Stimulated activated memory B cell treated with anti-CD40 and anti-IgM and Interleukin-4, amounts not matched to agents 10 μg/mL and 1 μg/mL and 100 μg/mL, for 72 hours (primary cell): ENCODE data around the gene HOXC6.

Source experiments
- ATAC-seq: fragments of 150-1000 bp; cut with Tn5 transposase; 2 replicates; pipeline ENCODE4 v1.10.0; 2021
- H3K27ac Mint-ChIP-seq: one replicate; pipeline ENCODE4 v1.8.0; 2022; ENCODE audit warnings: mild to moderate bottlenecking, mixed read lengths
- H3K27me3 Mint-ChIP-seq: one replicate; pipeline ENCODE4 v1.8.0; 2022; ENCODE audit warnings: mixed read lengths
- H3K36me3 Mint-ChIP-seq: one replicate; pipeline ENCODE4 v1.8.0; 2022; ENCODE audit warnings: mixed read lengths
- H3K4me1 Mint-ChIP-seq: one replicate; pipeline ENCODE4 v1.8.0; 2022; ENCODE audit warnings: mixed read lengths
- H3K4me3 Mint-ChIP-seq: one replicate; pipeline ENCODE4 v1.8.0; 2022; ENCODE audit warnings: mild to moderate bottlenecking, moderate library complexity, mixed read lengths
- H3K9me3 Mint-ChIP-seq: one replicate; pipeline ENCODE4 v1.8.0; 2022; ENCODE audit warnings: mixed read lengths

Gene HOXC6

DNA sequence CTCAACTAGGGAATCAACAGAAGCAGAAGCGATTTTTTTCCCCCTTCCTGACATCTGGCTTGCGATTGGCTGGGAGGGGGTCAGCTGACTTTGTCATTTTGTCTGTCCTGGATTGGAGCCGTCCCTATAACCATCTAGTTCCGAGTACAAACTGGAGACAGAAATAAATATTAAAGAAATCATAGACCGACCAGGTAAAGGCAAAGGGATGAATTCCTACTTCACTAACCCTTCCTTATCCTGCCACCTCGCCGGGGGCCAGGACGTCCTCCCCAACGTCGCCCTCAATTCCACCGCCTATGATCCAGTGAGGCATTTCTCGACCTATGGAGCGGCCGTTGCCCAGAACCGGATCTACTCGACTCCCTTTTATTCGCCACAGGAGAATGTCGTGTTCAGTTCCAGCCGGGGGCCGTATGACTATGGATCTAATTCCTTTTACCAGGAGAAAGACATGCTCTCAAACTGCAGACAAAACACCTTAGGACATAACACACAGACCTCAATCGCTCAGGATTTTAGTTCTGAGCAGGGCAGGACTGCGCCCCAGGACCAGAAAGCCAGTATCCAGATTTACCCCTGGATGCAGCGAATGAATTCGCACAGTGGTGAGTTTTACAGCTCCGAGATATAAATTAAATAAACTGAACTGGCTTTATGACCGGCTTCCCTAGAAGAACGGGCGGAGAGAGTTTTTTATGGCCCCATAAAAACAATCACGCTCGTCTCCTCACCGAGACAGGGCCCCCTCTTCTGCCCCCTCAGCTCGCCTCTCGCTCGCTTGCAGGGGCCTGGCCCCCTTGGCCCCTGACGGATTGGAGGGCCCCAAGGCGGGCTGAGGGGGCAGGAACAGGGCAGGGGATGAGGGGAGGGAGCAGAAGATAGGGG, at the start of gene HOXC6:
Gene HOXC6, plus strand, starts transcription at position 127 of the 888 bp plus-strand sequence. Its CDS starts 82 bp downstream, at position 209.
- Mint-ChIP-seq H3K4me1 (peaks cover 31% of the 10 kb centered on the region), H3K27ac (no peak within 1 kb of the TSS), H3K9me3 (no peaks in the 10 kb centered on the region), H3K36me3 (no peaks in the 10 kb centered on the region), H3K27me3 (peaks cover 94% of the 10 kb centered on the region), H3K4me3 (no peak within 1 kb of the TSS)
- no peak for ATAC-seq

GRCh38 chr12:53978477-53979356, 49.5 kb upstream of the HOXC6 start:
- Mint-ChIP-seq H3K27me3 (peaks cover 87% of the 10 kb centered on the region), H3K27ac (no peak overlapping the region), H3K9me3 (peaks cover 2% of the 10 kb centered on the region), H3K4me1 (peaks cover 13% of the 10 kb centered on the region), H3K36me3 (no peaks in the 10 kb centered on the region), H3K4me3 (no peak overlapping the region)
- no peak for ATAC-seq

DNA sequence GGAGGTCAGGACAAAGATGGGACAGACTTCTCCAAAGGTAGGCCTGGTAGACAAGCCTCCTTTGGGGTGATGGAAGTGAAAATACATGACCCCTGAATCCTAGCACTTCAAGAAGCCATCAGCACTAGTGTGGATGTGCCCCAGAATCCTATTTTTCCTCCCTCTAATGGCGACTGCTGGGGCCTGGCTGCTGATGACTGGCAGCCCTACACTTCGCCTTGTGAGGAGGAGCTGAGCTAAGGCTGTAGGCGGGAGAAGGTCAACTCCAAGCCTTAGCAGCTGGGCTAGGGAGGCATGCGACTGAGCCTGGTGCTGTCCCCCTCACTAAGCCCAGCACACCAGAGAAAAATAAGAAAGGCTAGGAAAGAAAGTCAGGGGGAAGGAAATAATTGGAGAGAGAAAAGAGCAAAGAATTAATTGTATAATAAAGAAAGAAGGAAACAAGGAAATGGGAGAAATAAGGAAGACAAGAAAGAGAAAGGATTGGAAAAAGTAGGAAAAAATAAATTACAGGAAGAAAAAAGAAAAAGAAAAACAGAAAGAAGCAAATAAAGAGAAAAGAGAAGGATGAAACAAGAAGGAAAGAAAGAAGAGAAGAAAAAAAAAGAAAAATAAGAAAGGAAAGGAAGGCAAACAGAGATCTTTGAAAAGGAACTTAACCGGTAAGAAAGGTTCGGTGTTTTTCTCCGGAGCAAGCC, 48.0 kb upstream of the HOXC6 start:
- Mint-ChIP-seq H3K36me3 (no peaks in the 10 kb centered on the region), H3K9me3 (peaks cover 2% of the 10 kb centered on the region), H3K27ac (no peak overlapping the region), H3K27me3 (peaks cover 100% of the 10 kb centered on the region), H3K4me1 (peaks cover 15% of the 10 kb centered on the region), H3K4me3 (no peak overlapping the region)
- ATAC-seq: no peak

GRCh38 chr12:53980802-53981496, 47.3 kb upstream of the HOXC6 start:
- no peak overlapping the region for H3K4me3 Mint-ChIP-seq
- no peak overlapping the region for H3K27ac Mint-ChIP-seq
- no peaks in the 10 kb centered on the region for H3K36me3 Mint-ChIP-seq
- H3K9me3 Mint-ChIP-seq: no peaks in the 10 kb centered on the region
- ATAC-seq: no peak
- peaks cover 16% of the 10 kb centered on the region for H3K4me1 Mint-ChIP-seq
- H3K27me3 Mint-ChIP-seq: peaks cover 100% of the 10 kb centered on the region

GRCh38 chr12:53981634-53982565, 46.3 kb upstream of the HOXC6 start:
- H3K27ac Mint-ChIP-seq: no peak overlapping the region
- H3K4me3 Mint-ChIP-seq: no peak overlapping the region
- H3K9me3 Mint-ChIP-seq: no peaks in the 10 kb centered on the region
- H3K36me3 Mint-ChIP-seq: no peaks in the 10 kb centered on the region
- no peak for ATAC-seq
- peaks cover 21% of the 10 kb centered on the region for H3K4me1 Mint-ChIP-seq
- peaks cover 100% of the 10 kb centered on the region for H3K27me3 Mint-ChIP-seq

GRCh38 chr12:53982648-53983567, 45.3 kb upstream of the HOXC6 start:
- Mint-ChIP-seq H3K27ac (no peak overlapping the region), H3K4me1 (peaks cover 21% of the 10 kb centered on the region), H3K9me3 (no peaks in the 10 kb centered on the region), H3K4me3 (no peak overlapping the region), H3K27me3 (peaks cover 100% of the 10 kb centered on the region), H3K36me3 (no peaks in the 10 kb centered on the region)
- no peak for ATAC-seq

DNA sequence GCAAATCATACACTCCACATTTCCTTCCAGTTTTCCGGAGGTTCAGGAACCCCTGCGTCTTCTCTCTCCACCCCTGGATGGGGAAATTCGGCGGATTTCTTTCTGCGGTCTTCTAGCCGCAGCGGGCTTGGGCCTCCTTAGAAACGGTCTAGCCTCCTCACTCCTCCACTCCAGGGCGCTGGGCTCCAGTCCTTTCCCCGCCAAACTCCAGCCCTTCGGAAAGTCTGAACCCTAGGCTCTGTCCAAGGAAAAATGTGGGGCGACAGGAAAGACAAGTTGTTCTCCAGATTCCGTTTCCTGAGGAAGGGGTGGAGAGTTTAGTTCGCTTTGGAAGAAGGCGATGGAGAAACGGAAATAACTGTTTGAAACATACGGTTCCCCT, 44.7 kb upstream of the HOXC6 start:
- no peaks in the 10 kb centered on the region for H3K9me3 Mint-ChIP-seq
- ATAC-seq: no peak
- no peaks in the 10 kb centered on the region for H3K36me3 Mint-ChIP-seq
- H3K27me3 Mint-ChIP-seq: peaks cover 100% of the 10 kb centered on the region
- H3K4me3 Mint-ChIP-seq: no peak overlapping the region
- peaks cover 27% of the 10 kb centered on the region for H3K4me1 Mint-ChIP-seq
- H3K27ac Mint-ChIP-seq: no peak overlapping the region

- Mint-ChIP-seq H3K36me3 (no peaks in the 10 kb centered on the region), H3K4me1 (peaks cover 32% of the 10 kb centered on the region), H3K9me3 (no peaks in the 10 kb centered on the region), H3K27ac (no peak overlapping the region), H3K27me3 (peaks cover 100% of the 10 kb centered on the region), H3K4me3 (no peak overlapping the region)
- ATAC-seq: no peak
Observed at GRCh38 chr12:53983950-53984572, 44.2 kb upstream of the HOXC6 start.

- Mint-ChIP-seq H3K27ac (no peak within 1 kb of the TSS), H3K9me3 (no peaks in the 10 kb centered on the region), H3K36me3 (no peaks in the 10 kb centered on the region), H3K4me1 (peaks cover 41% of the 10 kb centered on the region), H3K4me3 (peak within 1 kb of the TSS; percentile 38), H3K27me3 (peaks cover 100% of the 10 kb centered on the region)
- no peak for ATAC-seq
Observed at GRCh38 chr12:53984901-53985691, 43.1 kb upstream of the HOXC6 start, which contains the start of gene HOXC10. Gene HOXC10, plus strand, starts transcription at chr12:53985146. Its CDS starts 114 bp downstream, at chr12:53985260.

- Mint-ChIP-seq H3K4me1 (peaks cover 41% of the 10 kb centered on the region), H3K27me3 (peaks cover 100% of the 10 kb centered on the region), H3K27ac (no peak overlapping the region), H3K36me3 (no peaks in the 10 kb centered on the region), H3K4me3 (peak overlapping the region; percentile 38), H3K9me3 (no peaks in the 10 kb centered on the region)
- no peak for ATAC-seq
Observed at GRCh38 chr12:53985692-53985993, 42.6 kb upstream of the HOXC6 start.

DNA sequence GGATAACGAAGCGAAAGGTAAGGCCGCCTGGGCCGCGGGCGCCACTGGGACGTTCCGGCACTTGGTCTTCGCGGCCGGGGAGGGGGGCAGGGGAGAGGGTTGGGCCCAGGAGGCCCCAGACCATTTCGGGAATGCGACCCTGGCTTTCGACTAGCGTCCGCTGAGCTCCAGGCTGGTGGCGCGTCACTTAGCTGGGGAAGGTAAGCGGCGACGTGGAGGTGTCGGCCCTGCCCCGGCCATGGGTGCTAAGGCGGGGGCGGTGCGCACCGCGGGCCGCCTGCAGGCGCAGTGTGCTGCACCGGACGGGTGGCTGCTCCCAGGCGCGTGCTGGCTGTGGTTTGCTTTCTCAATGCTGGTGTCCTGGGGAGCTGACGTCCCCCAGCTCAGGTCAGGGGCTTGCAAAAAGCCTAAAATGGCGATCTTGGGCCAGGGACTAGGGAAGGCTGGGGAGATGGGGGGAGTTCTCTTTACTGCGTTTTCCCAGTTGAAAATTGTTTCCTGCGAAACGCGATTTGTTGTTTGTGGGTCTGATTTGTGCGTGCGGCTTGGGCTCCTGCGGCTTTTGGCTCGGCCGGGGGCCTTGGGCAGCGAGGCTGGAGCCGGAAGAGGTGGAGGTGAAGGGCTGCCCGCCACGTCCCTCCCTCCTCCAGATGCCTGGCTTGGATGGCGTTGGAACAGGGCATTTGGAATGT, 42.1 kb upstream of the HOXC6 start:
- H3K27me3 Mint-ChIP-seq: peaks cover 100% of the 10 kb centered on the region
- ATAC-seq: no peak
- no peak overlapping the region for H3K27ac Mint-ChIP-seq
- H3K36me3 Mint-ChIP-seq: no peaks in the 10 kb centered on the region
- H3K4me1 Mint-ChIP-seq: peaks cover 40% of the 10 kb centered on the region
- no peak overlapping the region for H3K4me3 Mint-ChIP-seq
- no peaks in the 10 kb centered on the region for H3K9me3 Mint-ChIP-seq
